Mammary epithelial cell (primary cell): ENCODE data around the gene TYW3.

Experiments
- EZH2 ChIP-seq: IDR thresholded peaks from 2 replicates; pipeline ENCODE4 v1.6.1; 2012; ENCODE audit warnings: low read length, inconsistent platforms, borderline replicate concordance
- TF ChIP-seq, protein P1 (sequence below), 2 donors: IDR thresholded peaks in 1 of 2; conservative IDR thresholded peaks in 1 of 2; 2 replicates each; pipeline ENCODE4 v1.5.1; 2011 to 2012; ENCODE audit warnings: inconsistent platforms in 2 of 2, low read length in 2 of 2, mild to moderate bottlenecking in 2 of 2, control low read depth in 1 of 2, low read depth in 1 of 2; ENCODE audit not compliant: insufficient read depth in 1 of 2; ENCODE audit errors: extremely low read depth in 1 of 2

DNA sequence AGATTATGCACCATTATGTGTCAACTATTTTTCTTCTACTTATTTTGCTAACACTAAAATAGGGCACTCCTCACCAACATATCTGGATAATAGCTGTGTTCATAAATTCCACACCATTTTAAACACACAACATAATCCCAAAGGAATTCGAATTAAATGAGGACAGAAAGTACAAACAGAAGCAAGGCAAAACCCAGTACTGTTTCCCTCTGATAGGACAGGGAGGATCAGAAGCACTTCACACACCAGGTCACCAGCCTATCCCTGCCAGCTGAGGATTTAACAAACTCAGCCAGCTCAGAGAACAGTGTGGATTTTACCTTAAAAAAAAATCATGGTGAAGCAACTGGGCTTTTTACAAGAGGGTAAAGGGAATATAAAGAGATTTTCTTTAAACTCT lies 20.1 kb upstream of the TYW3 start:
- TF ChIP-seq, protein P1, sequence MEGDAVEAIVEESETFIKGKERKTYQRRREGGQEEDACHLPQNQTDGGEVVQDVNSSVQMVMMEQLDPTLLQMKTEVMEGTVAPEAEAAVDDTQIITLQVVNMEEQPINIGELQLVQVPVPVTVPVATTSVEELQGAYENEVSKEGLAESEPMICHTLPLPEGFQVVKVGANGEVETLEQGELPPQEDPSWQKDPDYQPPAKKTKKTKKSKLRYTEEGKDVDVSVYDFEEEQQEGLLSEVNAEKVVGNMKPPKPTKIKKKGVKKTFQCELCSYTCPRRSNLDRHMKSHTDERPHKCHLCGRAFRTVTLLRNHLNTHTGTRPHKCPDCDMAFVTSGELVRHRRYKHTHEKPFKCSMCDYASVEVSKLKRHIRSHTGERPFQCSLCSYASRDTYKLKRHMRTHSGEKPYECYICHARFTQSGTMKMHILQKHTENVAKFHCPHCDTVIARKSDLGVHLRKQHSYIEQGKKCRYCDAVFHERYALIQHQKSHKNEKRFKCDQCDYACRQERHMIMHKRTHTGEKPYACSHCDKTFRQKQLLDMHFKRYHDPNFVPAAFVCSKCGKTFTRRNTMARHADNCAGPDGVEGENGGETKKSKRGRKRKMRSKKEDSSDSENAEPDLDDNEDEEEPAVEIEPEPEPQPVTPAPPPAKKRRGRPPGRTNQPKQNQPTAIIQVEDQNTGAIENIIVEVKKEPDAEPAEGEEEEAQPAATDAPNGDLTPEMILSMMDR (conservative IDR thresholded peaks at IDR 0.05 in 1 of 2, IDR thresholded peaks at IDR 0.05 in 1 of 2; ENCODE audit: extremely low read depth in 1 of 2, insufficient read depth in 1 of 2, low read depth in 1 of 2, low read length in 2 of 2): no peak
- TF ChIP-seq EZH2: no peak
